NCI-H774 (cell line): ENCODE data around the gene ERBB2.

Experiments
- DNase-seq: peaks from one replicate; lab custom pipeline; 2025; lab: John Stamatoyannopoulos, UW

ERBB2 gene

GRCh38 chr17:39699818-39700147 lies at the start of gene ERBB2:
ERBB2 (plus strand) TSS chr17:39700064; CDS start chr17:39700239, 175 bp downstream.
- DNase-seq: no peak

GRCh38 chr17:39650121-39650579 lies 49.7 kb upstream of the ERBB2 start:
- no peak for DNase-seq

GRCh38 chr17:39651923-39652586 lies 47.8 kb upstream of the ERBB2 start:
- peak; percentile 12 for DNase-seq

GRCh38 chr17:39652587-39653315 lies 47.1 kb upstream of the ERBB2 start:
- no peak for DNase-seq

DNA sequence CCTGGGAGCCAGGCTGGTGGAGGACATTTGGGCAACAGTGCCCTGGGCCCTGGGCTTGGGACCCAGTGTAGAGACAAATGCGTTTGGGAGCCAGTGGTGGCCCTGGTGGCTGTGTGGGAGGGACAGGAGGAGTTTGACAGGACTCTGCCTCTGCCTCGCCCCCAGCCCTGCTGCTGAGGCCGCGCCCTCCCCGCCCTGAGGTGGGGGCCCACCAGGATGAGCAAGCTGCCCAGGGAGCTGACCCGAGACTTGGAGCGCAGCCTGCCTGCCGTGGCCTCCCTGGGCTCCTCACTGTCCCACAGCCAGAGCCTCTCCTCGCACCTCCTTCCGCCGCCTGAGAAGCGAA lies 46.6 kb upstream of the ERBB2 start:
- DNase-seq: no peak

DNA sequence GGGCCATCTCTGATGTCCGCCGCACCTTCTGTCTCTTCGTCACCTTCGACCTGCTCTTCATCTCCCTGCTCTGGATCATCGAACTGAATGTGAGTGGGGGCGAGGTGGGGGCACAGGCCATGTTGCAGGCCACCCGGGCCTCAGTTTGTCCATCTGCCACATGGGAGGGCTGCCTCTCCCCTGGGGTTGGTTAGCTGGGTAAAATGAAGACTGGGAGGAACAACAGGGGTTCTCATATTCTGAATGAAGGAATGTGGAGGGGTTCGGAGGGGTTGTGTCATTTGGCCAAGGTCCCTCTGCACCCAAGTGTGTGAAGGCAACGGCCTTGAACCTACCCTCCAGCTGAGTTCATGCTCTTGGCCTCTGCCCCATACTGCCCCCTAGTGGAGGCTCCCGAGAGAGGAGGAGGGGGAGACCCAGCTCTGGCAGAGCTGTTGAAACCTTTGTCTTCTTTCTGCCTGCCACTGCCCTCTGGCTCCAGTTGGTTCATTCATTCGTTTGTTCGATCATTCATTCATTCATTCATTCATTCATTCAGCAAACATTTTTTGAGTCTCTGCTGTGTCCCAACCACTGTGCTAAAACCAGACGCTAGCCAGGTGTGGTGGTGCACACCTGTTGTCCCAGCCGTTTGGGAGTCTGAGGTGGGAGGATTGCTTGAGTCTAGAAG lies 46.1 kb upstream of the ERBB2 start:
- DNase-seq: peak; percentile 57

- DNase-seq: no peak
Measured at GRCh38 chr17:39655105-39655504, 44.8 kb upstream of the ERBB2 start.

DNA sequence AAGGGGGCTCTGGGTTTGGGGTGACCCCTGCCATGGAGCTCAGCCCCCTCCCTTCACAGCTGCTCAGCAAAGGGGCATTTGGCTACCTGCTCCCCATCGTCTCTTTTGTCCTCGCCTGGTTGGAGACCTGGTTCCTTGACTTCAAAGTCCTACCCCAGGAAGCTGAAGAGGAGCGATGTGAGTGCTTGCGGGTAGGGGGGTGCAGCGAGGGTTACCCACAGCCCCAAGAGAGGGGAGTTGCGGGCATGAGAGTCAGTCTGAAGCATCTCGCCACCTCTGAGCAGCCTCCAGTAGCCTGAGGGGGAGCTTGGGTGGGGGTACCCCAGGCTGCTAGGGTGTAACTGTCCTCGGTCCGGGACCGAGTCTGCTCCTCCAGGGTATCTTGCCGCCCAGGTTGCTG lies 41.5 kb upstream of the ERBB2 start:
- DNase-seq: no peak

- DNase-seq: no peak
Measured at GRCh38 chr17:39658760-39659159, 41.1 kb upstream of the ERBB2 start.

- no peak for DNase-seq
Measured at GRCh38 chr17:39659279-39660010, 40.4 kb upstream of the ERBB2 start.

DNA sequence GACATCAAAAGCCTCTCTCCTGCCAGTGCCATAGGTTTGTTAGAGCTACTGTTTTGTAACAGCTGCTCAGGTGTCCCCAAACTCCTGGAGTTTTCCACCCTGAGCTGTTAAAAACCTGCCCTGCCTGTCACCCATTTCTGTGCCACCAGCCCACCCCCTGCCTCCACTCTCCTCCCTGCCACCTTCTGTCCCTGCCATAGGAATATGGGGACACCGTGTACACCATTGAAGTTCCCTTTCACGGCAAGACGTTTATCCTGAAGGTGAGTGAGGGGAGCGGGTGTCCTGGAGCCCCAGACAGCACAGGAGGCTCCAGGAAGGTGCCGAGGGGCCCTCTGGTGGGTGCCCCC lies 39.9 kb upstream of the ERBB2 start:
- DNase-seq: no peak

DNA sequence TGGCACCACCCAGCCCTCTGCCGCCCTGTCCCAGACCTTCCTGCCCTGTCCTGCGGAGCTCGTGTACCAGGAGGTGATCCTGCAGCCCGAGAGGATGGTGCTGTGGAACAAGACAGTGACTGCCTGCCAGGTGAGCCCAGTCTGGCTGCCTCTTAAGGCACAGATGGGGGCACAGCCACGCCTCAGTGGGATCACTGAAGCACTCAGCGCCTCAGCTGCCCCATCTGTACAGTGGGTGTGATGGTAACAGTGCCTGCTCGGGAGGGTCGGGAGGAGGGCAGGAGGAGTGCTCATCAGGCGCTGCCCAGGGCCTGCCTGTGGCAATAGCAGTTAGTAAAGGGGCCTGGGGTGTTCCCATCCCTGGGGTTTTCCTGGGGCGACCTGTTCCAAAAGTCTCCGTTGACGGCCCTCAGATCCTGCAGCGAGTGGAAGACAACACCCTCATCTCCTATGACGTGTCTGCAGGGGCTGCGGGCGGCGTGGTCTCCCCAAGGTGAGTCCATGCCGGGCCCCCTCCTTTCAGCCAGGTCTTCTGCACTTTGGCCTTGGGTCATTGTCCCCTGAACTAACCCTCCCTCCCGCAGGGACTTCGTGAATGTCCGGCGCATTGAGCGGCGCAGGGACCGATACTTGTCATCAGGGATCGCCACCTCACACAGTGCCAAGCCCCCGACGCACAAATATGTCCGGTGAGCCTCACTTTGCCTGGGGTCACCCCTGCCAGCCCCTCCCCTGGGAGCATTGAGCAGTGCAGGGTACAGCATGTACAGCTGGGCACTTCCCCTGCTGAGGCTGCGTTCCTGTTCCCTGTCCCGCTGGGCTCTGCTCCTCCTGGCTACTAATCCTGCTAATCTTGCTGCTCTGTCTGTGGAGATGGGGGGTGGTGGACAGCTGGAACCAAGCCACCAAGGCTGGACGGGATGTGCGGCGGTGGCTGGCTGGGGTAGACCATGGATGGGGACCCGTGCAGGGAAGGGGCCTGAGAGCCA lies 39.2 kb upstream of the ERBB2 start:
- no peak for DNase-seq

DNA sequence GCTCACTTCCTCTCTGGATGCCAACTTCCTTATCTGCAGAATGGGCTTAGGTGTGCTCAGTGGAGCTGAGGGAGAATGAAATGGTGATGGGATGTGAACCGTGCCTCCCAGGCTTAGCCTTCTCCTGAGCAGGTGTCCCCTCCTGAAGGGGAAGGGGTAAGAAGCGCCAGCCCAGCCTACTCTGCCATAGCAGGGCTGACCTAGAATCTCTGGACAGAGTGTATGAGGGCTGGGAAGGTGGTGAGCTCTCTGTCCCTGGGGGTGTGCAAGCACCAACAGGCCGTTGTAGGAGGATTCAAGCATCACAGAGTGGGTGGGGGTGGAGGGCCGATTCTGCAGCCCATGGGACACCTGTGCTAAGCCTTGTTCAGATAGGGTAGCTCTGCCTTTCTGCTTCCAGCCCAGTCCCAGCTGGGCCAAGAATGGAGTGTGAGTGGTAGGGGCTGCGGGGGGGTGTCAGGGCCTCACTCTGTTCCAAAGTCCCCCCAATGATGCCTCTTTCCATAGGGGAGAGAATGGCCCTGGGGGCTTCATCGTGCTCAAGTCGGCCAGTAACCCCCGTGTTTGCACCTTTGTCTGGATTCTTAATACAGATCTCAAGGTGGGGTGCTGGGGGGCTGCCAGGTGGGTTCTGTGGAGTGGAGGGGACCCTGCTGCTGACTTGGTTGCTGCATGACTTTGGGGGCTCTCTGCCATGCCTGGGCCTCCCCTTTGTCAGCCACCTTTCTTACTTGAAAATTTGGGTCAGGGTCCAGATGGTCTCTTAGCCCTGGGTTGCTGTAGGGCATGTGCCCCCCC lies 37.9 kb upstream of the ERBB2 start:
- no peak for DNase-seq

GRCh38 chr17:39662551-39663339 lies 37.1 kb upstream of the ERBB2 start:
- no peak for DNase-seq

- no peak for DNase-seq
Measured at GRCh38 chr17:39663340-39663687, 36.5 kb upstream of the ERBB2 start.

DNA sequence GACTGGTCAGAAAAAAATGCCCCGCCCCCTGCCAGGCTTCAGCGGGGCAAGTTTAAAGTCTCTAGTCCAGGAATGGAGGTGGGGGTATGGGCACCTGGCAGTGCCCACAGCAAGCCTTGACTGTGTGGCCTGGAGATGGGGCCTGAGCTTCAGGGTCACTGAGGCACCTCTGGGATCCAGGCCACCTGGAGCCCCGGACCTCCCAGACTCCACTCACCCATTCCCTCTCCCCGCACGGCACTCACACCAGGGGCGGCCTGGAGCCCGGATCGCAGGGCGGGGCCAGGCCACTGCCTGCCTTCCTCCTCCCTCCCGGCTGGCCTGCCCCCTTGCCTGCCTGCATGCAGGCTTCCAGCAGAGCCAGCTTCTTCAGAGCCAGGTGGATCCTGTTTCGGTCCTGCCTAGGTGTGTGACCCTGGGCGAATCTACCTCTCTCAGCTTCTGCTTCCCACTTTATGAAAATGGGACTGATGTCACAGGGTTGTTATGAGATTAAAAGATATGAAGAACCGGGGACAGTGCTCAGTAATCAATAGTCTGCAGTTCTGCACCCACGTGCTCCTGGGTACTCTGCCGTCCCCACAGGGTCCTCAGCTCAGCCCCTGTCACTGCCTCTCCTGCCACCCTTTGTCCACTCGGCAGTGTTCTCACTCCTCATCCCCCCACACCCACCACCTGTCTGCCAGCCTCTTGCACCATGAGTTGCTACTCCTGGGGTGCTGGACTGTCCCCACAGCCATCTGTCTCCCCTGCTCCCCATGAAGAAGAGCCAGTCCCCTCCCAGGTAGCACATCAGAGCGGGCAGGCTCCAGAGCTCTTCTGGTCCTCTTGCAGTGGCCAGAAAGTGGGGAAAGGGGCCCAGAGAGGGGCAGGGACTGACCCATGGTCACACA lies 35.9 kb upstream of the ERBB2 start:
- DNase-seq: no peak

GRCh38 chr17:39664581-39665561 lies 35.0 kb upstream of the ERBB2 start, which contains the start of gene TCAP:
TCAP (plus strand) TSS chr17:39665349; CDS start chr17:39665360, 11 bp downstream.
- DNase-seq: no peak
